Measurements from ENCODE around the gene SLC13A5. TPM values are rescaled to one million over a fixed set of nuclear protein-coding genes. Genes with fewer than 3 reads are reported as not detected.

The SLC13A5 gene
- total RNA-seq, 1 donor from 2014 or later: 1.1 TPM

DNA sequence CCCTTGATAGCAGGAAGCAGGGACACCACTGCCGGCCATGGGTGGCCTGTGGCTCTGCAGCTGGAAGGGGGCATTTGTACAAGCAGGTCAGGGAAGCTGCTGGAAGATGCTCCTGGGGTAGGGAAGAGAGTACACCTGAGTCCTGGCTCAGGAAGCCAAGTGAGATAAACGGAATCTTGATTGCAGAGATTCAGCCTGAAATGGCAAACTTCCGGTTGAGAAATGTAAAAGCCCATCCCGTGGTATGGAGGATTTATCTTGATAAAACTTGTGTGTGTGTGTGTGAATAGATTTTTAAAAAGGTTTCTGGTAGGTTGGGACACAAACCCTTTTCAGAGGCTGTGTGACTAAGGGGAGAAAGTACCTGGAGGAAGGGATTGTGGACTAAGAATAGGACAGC lies 32.0 kb downstream of the SLC13A5 start:
- H3K9me3 Mint-ChIP-seq (ENCODE audit: low read depth): no peaks in the 10 kb centered on the region
- H3K27me3 Mint-ChIP-seq (ENCODE audit: low read depth): peaks cover 32% of the 10 kb centered on the region
- peaks cover 2% of the 10 kb centered on the region for H3K4me1 Mint-ChIP-seq (ENCODE audit: low read depth)
- peak; percentile 7 for DNase-seq (ENCODE audit: low spot score)
- TF ChIP-seq, protein P1, sequence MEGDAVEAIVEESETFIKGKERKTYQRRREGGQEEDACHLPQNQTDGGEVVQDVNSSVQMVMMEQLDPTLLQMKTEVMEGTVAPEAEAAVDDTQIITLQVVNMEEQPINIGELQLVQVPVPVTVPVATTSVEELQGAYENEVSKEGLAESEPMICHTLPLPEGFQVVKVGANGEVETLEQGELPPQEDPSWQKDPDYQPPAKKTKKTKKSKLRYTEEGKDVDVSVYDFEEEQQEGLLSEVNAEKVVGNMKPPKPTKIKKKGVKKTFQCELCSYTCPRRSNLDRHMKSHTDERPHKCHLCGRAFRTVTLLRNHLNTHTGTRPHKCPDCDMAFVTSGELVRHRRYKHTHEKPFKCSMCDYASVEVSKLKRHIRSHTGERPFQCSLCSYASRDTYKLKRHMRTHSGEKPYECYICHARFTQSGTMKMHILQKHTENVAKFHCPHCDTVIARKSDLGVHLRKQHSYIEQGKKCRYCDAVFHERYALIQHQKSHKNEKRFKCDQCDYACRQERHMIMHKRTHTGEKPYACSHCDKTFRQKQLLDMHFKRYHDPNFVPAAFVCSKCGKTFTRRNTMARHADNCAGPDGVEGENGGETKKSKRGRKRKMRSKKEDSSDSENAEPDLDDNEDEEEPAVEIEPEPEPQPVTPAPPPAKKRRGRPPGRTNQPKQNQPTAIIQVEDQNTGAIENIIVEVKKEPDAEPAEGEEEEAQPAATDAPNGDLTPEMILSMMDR (IDR thresholded peaks at IDR 0.05): no peak
- H3K27ac Mint-ChIP-seq (ENCODE audit: unreplicated experiment): no peak overlapping the region
- H3K36me3 Mint-ChIP-seq (ENCODE audit: low read depth): no peaks in the 10 kb centered on the region
- H3K4me3 Mint-ChIP-seq (ENCODE audit: unreplicated experiment): no peak overlapping the region

DNA sequence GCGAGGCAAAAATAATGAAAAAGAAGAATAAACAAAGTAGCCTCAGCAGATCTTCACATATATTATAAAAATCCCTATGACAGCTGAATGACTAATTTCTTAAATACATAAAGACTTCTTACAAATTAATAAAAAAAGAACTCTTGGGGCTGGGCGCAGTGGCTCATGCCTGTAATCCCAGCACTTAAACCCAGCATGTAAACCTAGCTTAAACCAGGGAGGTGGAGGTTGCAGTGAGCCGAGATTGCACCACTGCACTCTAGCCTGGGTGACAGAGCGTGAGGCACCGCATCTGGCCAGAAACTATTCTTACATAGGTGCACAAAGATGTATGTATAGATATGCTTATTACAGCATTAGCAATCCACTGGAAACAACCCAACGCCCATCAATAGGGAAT lies 33.9 kb downstream of the SLC13A5 start:
- Mint-ChIP-seq H3K27ac (ENCODE audit: unreplicated experiment) (no peak overlapping the region), H3K36me3 (ENCODE audit: low read depth) (no peaks in the 10 kb centered on the region), H3K4me3 (ENCODE audit: unreplicated experiment) (no peak overlapping the region), H3K4me1 (ENCODE audit: low read depth) (peaks cover 2% of the 10 kb centered on the region), H3K9me3 (ENCODE audit: low read depth) (no peaks in the 10 kb centered on the region), H3K27me3 (ENCODE audit: low read depth) (peaks cover 23% of the 10 kb centered on the region)
- TF ChIP-seq, protein P1 (IDR thresholded peaks at IDR 0.05): no peak
- DNase-seq (ENCODE audit: low spot score): peak; percentile 9

DNA sequence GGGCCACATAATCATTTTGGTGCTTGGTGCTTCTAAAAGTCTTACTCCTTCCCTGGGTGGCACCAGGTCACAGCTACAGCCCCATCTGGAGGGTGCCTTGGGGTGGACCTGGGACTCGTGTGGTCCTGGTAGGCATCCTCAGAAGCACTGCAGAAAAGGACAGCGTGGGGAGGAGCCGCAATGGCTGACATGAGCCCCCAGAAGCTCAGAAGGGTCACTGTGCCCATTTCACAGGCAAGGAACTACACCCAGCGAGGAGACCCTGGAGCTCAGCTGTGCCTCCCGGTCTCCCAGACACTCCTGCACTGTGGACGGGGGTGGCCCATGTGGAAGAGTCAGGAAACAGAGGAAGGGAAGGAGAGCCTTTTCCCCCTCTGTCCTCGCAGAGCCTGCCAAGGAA lies 35.2 kb downstream of the SLC13A5 start:
- TF ChIP-seq, protein P1 (IDR thresholded peaks at IDR 0.05): no peak
- H3K4me1 Mint-ChIP-seq (ENCODE audit: low read depth): peaks cover 2% of the 10 kb centered on the region
- no peak overlapping the region for H3K4me3 Mint-ChIP-seq (ENCODE audit: unreplicated experiment)
- no peaks in the 10 kb centered on the region for H3K9me3 Mint-ChIP-seq (ENCODE audit: low read depth)
- H3K27ac Mint-ChIP-seq (ENCODE audit: unreplicated experiment): no peak overlapping the region
- peak; percentile 67 for DNase-seq (ENCODE audit: low spot score)
- peaks cover 19% of the 10 kb centered on the region for H3K27me3 Mint-ChIP-seq (ENCODE audit: low read depth)
- no peaks in the 10 kb centered on the region for H3K36me3 Mint-ChIP-seq (ENCODE audit: low read depth)

DNA sequence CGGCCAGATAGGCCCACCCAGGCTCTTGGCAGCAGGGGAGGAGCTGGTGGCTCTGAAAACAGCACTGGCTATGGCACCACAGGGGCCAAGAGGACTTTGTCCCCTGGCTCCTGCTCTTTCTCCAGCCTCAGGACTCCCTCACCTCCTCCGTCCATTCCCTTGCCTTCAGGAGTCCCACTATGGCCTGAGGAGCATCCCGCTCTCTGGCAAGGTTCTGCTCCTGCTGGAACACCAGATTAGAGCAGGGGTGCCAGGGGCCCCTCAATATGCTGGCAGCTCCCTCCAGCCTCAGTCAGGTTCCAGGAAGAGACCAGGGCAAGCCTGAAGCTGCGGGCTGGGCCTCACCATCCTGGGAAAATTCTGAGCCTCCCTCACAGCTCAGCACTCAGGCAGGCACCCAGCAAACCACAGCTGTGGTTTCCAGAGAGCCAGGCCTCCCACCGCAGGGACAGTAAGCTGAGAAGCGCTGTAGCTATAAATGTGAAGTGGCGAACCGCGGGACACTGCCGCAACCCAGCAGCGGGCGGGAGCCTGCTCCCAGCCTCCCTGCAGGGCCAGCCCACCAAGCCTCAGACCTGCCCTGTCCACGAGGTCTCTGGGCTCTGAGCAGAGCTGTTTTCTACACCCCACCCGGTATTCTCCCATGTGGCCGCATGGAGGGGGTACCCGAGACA lies 35.9 kb downstream of the SLC13A5 start:
- Mint-ChIP-seq H3K36me3 (ENCODE audit: low read depth) (no peaks in the 10 kb centered on the region), H3K4me3 (ENCODE audit: unreplicated experiment) (no peak overlapping the region), H3K9me3 (ENCODE audit: low read depth) (no peaks in the 10 kb centered on the region), H3K27ac (ENCODE audit: unreplicated experiment) (no peak overlapping the region), H3K27me3 (ENCODE audit: low read depth) (peaks cover 19% of the 10 kb centered on the region), H3K4me1 (ENCODE audit: low read depth) (peaks cover 2% of the 10 kb centered on the region)
- TF ChIP-seq, protein P1 (IDR thresholded peaks at IDR 0.05): no peak
- DNase-seq (ENCODE audit: low spot score): peak; percentile 75

DNA sequence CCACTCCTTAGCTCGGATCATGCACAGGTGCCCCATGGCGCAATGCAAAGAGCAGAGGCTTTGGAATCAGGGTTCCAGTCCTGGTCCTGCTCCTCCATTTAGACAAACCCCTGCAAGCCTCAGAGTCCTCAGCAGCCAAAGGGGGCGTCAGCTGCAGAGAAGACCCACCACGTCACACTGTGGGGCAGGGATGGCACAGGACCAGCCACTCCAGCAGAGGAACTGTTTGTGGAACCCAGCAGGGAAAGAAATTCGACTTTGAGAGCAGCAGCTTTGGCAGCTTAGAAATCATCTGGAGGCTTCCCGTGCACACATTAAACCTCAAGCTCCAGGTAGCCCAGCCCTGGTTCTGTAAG lies 36.4 kb downstream of the SLC13A5 start:
- Mint-ChIP-seq H3K4me3 (ENCODE audit: unreplicated experiment) (no peak overlapping the region), H3K4me1 (ENCODE audit: low read depth) (peaks cover 2% of the 10 kb centered on the region), H3K27me3 (ENCODE audit: low read depth) (peaks cover 19% of the 10 kb centered on the region), H3K9me3 (ENCODE audit: low read depth) (no peaks in the 10 kb centered on the region), H3K27ac (ENCODE audit: unreplicated experiment) (no peak overlapping the region), H3K36me3 (ENCODE audit: low read depth) (no peaks in the 10 kb centered on the region)
- DNase-seq (ENCODE audit: low spot score): peak; percentile 46
- TF ChIP-seq, protein P1 (IDR thresholded peaks at IDR 0.05): no peak

Data from chondrocyte (in vitro differentiated cells).